Activated T-cell treated with anti-CD3 and anti-CD28 coated beads, Interleukin-2, amount 50 U/mL, for 72 hours (primary cell): ENCODE measurements around the gene SFTPB. TPM values are rescaled to one million over a fixed set of nuclear protein-coding genes. Genes with fewer than 3 reads are reported as not detected.

Source experiments
- ATAC-seq, 2 donors: fragments of 150-1000 bp; cut with Tn5 transposase; replicated peaks in 1 of 2; 2 replicates each; pipeline ENCODE4 v1.10.0; 2021; ENCODE audit warnings: moderate library complexity in 2 of 2, mild to moderate bottlenecking in 1 of 2
- DNase-seq, 2 donors: peaks; one replicate each; pipeline ENCODE4 v3.0.0; 2021 to 2022; ENCODE audit warnings: mixed read lengths in 1 of 2
- H3K27ac Mint-ChIP-seq: one replicate; pipeline ENCODE4 v1.8.0; 2022; ENCODE audit warnings: mild to moderate bottlenecking, moderate library complexity, mixed read lengths
- H3K27me3 Mint-ChIP-seq: one replicate; pipeline ENCODE4 v1.8.0; 2022; ENCODE audit warnings: low read depth, mixed read lengths
- H3K36me3 Mint-ChIP-seq, 2 donors: one replicate each; pipeline ENCODE4 v1.8.0; 2022; ENCODE audit warnings: mixed read lengths in 2 of 2, mild to moderate bottlenecking in 1 of 2; ENCODE audit not compliant: insufficient read depth in 2 of 2
- H3K4me1 Mint-ChIP-seq: one replicate; pipeline ENCODE4 v1.8.0; 2022; ENCODE audit warnings: low read depth, mixed read lengths
- H3K4me3 Mint-ChIP-seq, 2 donors: one replicate each; pipeline ENCODE4 v1.8.0; 2022; ENCODE audit warnings: mild to moderate bottlenecking in 2 of 2, mixed read lengths in 2 of 2, moderate library complexity in 2 of 2
- H3K9me3 Mint-ChIP-seq, 2 donors: one replicate each; pipeline ENCODE4 v1.8.0; 2022; ENCODE audit warnings: mixed read lengths in 2 of 2
- total RNA-seq, 2 donors: library from RNA; stranded (reverse); gene quantifications; one replicate each; pipeline ENCODE4 v1.2.3, GENCODE V29; 2022

SFTPB gene
- total RNA-seq, 2 donors from 2014 or later, result not detected

DNA sequence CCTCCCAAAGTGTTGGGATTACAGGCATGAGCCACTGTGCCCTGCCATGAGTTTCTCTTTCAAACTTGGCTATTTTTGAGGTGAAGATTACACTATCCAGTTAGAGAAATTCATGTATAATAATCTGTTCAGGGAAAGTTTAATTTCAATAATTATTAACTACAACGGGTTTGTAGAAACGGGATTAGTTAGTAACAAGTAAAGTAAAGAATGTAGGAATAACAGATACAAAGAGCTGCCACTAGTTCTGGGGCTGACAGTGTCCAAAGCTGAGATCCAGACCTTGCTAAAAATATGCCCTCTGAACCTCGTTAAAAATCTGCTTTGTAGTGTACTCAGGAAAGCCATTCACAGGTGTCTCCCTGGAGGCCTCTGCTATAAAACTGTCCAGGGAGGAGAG is 16.9 kb downstream of the SFTPB start:
- Mint-ChIP-seq H3K36me3 (peaks cover 9 to 27% of the 10 kb centered on the region in 2 donors), H3K4me3 (no peak overlapping the region), H3K9me3 (no peaks in the 10 kb centered on the region), H3K27me3 (no peaks in the 10 kb centered on the region), H3K27ac (no peak overlapping the region), H3K4me1 (no peaks in the 10 kb centered on the region)
- no peak for ATAC-seq
- no peak for DNase-seq

DNA sequence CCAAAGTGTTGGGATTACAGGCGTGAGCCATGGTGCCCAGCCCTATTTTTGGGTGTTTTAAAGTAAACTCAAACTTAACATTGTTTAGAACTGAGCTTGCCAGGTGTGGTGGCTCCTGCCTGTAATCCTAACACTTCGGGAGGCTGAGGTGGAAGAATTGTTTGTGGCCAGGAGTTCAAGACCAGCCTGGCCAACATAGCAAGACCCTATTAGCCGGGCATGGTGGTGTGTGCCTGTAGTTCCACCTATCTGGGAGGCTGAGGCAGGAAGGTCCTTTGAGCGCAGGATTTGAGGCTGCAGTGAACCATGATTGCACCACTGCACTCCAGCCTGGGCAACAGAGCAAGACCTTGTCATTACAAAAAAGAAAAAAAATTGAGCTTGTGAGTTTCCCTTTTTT is 17.5 kb downstream of the SFTPB start:
- Mint-ChIP-seq H3K27ac (no peak overlapping the region), H3K36me3 (peaks cover 12 to 32% of the 10 kb centered on the region in 2 donors), H3K9me3 (no peaks in the 10 kb centered on the region), H3K4me1 (no peaks in the 10 kb centered on the region), H3K27me3 (no peaks in the 10 kb centered on the region), H3K4me3 (no peak overlapping the region)
- DNase-seq (no peak), ATAC-seq (no peak)

DNA sequence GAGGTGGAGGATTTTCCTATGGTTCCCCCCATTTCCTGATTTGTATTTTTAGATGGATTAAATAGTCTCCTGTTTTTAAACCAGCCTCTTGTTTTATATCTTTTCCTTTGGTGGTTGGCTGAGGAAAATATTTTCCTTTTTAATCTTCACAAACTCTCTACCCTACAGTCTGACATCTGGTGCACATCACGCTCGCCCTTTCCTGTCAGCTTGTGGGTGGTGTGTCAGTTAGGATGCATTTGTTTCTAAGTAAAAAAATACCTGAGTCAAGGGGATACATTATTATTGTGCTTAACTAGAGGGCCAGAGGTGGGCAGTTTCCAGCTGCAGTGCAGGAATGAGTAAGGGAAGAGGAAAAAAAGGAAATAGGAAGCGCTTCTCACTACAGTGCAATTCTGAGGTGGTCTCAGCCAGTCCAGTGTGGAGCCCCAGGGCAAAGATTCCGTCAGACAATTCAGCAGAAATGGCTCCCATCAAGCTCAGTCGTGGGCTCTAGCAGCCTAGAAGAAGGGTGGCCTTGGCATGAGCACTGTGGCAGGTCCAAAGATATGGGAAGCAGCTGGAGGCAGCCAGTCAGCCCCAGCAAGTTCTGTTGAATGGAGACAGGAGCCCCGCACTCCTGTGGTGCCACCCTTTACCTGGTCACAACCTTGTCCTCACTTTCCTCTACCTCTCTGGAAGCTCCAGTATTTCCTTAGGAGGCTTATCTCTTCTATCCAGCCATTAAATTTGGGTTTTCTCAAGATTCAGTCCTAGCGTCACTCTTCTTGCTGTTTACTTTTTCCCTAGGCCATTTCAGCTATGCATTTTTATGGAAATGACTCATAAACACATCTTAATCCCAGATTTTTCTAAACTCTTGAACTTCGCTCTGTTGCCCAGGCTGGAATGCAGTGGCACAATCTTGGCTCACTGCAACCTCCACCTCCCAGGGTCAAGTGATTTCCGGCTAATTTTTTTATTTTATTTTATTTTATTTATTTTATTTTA is 18.5 kb downstream of the SFTPB start:
- DNase-seq (no peak), ATAC-seq (no peak)
- H3K4me3 Mint-ChIP-seq, result no peak overlapping the region
- H3K4me1 Mint-ChIP-seq, result no peaks in the 10 kb centered on the region
- H3K27me3 Mint-ChIP-seq, result no peaks in the 10 kb centered on the region
- H3K36me3 Mint-ChIP-seq, result peaks cover 12 to 32% of the 10 kb centered on the region in 2 donors
- H3K27ac Mint-ChIP-seq, result peak overlapping the region; percentile 58
- H3K9me3 Mint-ChIP-seq, result no peaks in the 10 kb centered on the region

DNA sequence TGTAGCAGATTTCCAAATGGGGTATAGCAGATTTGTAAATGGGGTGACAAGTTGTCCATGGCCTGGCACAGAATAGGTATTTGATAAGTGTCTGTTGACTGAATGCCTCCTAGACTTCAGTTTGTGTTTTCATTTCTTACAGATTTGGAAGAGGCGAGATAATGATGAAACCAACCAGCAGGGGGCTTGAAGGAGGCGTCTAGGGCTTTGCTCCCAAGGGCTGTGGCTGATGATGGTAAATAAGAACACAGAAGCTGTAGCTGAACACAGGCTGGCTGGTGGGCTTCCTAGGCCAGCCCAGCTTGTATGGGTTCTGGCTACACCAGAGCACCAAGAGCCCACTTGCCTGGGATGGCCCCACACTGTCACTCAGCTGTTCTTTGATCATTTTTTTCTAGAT is 19.4 kb downstream of the SFTPB start:
- no peak overlapping the region for H3K27ac Mint-ChIP-seq
- ATAC-seq (peak in 1 of 2 donors; percentile 13), DNase-seq (peak in 1 of 2 donors; percentile 12)
- no peaks in the 10 kb centered on the region for H3K9me3 Mint-ChIP-seq
- no peaks in the 10 kb centered on the region for H3K4me1 Mint-ChIP-seq
- H3K4me3 Mint-ChIP-seq, result no peak overlapping the region
- peaks cover 12 to 36% of the 10 kb centered on the region in 2 donors for H3K36me3 Mint-ChIP-seq
- no peaks in the 10 kb centered on the region for H3K27me3 Mint-ChIP-seq

DNA sequence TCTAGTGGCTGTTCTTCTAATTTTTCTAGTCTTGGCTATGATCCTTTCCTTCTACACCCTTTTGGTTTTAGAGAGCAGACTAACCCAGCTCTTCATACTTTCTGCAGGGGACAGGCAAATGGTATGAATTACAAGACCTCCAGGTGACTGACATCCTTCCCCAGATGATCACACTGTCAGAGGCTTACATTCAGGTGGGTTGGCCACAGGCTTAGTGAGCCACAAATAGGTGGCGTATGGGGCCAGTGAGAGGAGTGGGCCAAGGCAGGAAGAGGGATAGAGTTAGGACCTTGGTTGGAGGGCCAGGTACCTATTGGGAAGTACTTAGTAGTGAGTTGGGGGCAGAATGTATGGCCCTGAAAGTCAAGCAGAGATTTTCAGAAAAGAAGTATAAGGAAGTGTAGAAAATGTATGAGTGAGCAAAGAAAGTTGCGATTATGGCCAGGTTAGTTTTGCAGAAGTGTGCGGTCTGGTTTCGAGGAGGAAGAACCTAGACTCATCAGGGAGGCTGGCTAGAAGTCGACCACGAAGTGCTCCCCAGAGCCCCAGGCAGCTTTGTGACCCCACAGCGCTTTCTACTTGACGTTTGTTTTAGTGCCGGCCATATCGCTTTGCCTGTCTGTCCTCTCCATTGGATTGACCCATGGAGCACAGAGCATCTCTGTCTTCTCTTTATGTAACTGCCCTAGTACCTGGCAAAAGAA is 20.0 kb downstream of the SFTPB start:
- Mint-ChIP-seq H3K27ac (peak overlapping the region; percentile 41), H3K36me3 (peaks cover 12 to 38% of the 10 kb centered on the region in 2 donors), H3K9me3 (no peaks in the 10 kb centered on the region), H3K4me3 (no peak overlapping the region), H3K27me3 (no peaks in the 10 kb centered on the region), H3K4me1 (peaks cover 2% of the 10 kb centered on the region)
- no peak for ATAC-seq
- no peak for DNase-seq

DNA sequence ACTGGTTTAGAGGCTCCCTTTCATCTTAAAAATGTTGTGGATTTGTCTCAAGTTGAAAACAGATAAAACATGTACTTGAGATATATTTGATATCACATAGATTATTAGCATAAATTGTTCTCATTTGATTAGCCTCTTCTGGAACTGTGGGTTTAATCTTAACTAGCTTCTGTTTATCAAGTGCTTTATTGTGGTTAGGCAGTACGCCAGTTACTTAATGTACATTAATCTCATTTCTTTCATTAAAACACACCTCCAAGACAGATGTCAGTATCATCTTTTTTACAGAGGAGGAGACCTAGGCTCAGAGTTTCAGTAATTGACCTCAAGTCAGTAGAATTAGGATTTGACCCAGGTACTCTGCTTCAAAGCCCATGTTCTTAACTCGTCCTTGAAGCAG is 21.8 kb downstream of the SFTPB start:
- Mint-ChIP-seq H3K27ac (peak overlapping the region; percentile 38), H3K4me3 (no peak overlapping the region), H3K9me3 (no peaks in the 10 kb centered on the region), H3K36me3 (peaks cover 19 to 50% of the 10 kb centered on the region in 2 donors), H3K4me1 (peaks cover 13% of the 10 kb centered on the region), H3K27me3 (no peaks in the 10 kb centered on the region)
- DNase-seq (no peak), ATAC-seq (no peak)

DNA sequence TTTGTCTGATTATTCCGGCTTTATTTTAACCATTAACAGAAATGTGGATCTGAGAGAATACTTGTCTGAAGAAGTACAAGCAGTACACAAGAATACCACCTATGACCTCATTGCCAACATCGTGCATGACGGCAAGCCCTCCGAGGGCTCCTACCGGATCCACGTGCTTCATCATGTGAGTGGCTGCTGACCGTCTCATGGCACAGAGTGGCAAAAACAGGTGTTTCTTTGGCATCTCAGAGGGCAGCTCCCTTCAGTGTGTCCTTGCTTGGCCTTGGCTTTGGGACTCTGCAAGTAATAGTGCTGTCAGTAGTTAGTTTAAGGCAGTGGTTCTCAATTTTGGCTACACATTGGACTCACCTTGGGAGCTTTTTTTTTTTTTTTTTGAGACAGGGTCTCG is 23.1 kb downstream of the SFTPB start:
- H3K27me3 Mint-ChIP-seq, result no peaks in the 10 kb centered on the region
- H3K9me3 Mint-ChIP-seq, result no peaks in the 10 kb centered on the region
- peaks cover 22 to 55% of the 10 kb centered on the region in 2 donors for H3K36me3 Mint-ChIP-seq
- no peak for DNase-seq
- no peak overlapping the region for H3K4me3 Mint-ChIP-seq
- peaks cover 13% of the 10 kb centered on the region for H3K4me1 Mint-ChIP-seq
- ATAC-seq, result no peak
- H3K27ac Mint-ChIP-seq, result peak overlapping the region; percentile 38

DNA sequence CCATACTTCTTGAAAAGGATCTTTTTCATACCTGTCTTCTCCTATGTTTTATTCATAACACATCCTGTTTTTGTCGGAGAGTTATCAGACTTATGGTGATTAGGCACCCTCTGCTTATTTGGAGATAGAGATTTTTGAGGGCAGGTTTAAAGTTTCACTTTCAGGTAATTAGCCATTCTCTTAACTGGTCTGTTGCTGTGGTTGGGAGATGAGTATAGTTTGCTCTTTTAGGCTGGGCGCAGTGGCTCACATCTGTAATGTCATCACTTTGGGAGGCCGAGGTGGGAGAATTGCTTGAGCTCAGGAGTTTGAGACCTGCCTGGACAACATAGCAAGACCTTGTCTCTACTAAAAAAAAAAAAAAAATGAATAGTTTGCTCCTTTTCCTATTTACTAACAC is 25.3 kb downstream of the SFTPB start:
- Mint-ChIP-seq H3K9me3 (no peaks in the 10 kb centered on the region), H3K4me3 (peak overlapping the region in 1 of 2 donors; percentile 6), H3K27ac (peak overlapping the region; percentile 16), H3K27me3 (no peaks in the 10 kb centered on the region), H3K36me3 (peaks cover 19 to 42% of the 10 kb centered on the region in 2 donors), H3K4me1 (peaks cover 14% of the 10 kb centered on the region)
- ATAC-seq (peak; percentile 68 to 92), DNase-seq (peak in 1 of 2 donors; percentile 15)

DNA sequence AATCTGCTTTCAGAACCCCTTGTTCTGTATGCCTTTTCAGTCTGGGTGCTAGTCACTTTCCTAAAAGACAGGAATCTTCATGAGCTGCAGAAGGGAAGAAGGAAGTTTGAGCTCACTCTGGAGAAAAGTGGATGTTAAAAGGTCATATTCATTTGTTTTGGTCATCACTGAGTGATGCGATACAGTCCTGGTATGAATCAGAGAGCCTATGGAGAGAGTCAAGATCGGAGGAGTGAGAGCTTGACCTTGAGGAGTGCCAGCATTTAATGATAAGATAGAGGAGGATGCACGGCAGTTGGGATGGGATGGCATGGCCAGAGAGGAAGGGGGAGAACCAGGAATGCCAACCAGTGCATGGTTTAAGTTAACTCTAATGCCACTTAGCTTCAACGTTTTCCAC is 32.4 kb downstream of the SFTPB start:
- Mint-ChIP-seq H3K36me3 (peaks cover 14 to 28% of the 10 kb centered on the region in 2 donors), H3K9me3 (no peaks in the 10 kb centered on the region), H3K27me3 (no peaks in the 10 kb centered on the region), H3K4me3 (no peak overlapping the region), H3K27ac (no peak overlapping the region), H3K4me1 (peaks cover 8% of the 10 kb centered on the region)
- DNase-seq, result no peak
- no peak for ATAC-seq

DNA sequence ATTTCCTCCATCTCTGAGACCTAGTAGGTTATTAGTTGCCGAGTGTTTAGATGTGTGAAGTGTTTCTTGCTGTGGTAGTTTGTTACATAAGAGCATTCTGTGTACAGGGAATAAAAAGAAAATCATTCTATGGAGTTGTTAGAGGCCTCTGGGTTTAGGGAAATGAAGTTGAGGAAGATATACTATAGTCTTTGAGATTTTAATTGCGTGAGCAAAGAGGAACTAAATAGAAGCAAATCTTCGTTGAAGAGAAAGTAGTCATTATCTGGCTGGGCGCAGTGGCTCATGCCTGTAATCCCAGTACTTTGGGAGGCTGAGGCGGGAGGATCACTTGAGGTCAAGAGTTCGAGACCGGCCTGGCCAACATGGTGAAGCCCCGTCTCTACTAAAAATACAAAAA is 33.0 kb downstream of the SFTPB start:
- Mint-ChIP-seq H3K27ac (peak overlapping the region; percentile 56), H3K4me3 (no peak overlapping the region), H3K9me3 (no peaks in the 10 kb centered on the region), H3K27me3 (no peaks in the 10 kb centered on the region), H3K36me3 (peaks cover 13 to 26% of the 10 kb centered on the region in 2 donors), H3K4me1 (peaks cover 8% of the 10 kb centered on the region)
- ATAC-seq (no peak), DNase-seq (no peak)

DNA sequence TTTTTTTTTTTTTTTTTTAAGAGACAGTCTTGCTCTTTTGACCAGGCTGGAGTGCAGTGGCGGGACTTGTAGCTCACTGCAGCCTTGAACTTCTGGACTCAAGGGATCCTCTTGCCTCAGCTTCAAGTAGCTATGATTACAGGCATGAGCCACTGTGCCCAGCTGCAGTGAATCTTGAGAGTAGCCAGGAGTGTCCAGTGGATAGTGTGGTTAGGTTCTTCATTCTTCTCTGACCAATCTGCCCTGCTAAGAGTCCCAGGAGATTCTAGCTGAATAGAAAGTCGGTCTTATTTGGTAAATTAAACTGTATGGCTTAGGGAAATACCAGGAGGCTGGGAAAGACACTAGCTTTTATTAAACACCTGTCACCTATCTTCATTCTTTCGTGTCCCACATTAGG is 36.7 kb downstream of the SFTPB start:
- H3K27ac Mint-ChIP-seq, result no peak overlapping the region
- no peak for DNase-seq
- no peaks in the 10 kb centered on the region for H3K9me3 Mint-ChIP-seq
- H3K27me3 Mint-ChIP-seq, result no peaks in the 10 kb centered on the region
- ATAC-seq, result no peak
- no peak overlapping the region for H3K4me3 Mint-ChIP-seq
- peaks cover 19% of the 10 kb centered on the region for H3K4me1 Mint-ChIP-seq
- peaks cover 9 to 23% of the 10 kb centered on the region in 2 donors for H3K36me3 Mint-ChIP-seq

DNA sequence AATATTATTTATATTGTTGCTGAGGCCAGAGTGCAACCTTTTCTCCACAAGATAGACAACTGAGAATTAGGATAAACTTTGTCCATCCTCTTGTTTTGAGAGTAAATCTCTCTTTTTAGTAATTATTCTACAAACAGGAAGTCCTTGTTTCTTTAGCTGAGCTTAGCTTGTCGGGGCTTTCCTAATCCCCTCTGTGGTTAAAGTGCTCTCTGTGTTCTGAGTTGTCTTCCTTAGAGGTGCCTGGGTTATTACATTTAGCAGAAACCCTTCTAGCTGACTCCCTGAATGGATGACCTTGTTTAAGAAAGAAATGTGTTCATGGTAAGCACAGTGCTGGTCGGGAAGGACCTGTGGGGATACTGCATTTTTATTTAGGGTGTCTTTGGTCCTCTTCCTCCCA is 39.3 kb downstream of the SFTPB start:
- peak overlapping the region; percentile 95 for H3K27ac Mint-ChIP-seq
- no peaks in the 10 kb centered on the region for H3K9me3 Mint-ChIP-seq
- H3K4me3 Mint-ChIP-seq, result peak overlapping the region in 1 of 2 donors; percentile 74
- H3K4me1 Mint-ChIP-seq, result peaks cover 19% of the 10 kb centered on the region
- no peak for DNase-seq
- H3K36me3 Mint-ChIP-seq, result peaks cover 9 to 34% of the 10 kb centered on the region in 2 donors
- ATAC-seq, result peak; percentile 74 to 96
- H3K27me3 Mint-ChIP-seq, result no peaks in the 10 kb centered on the region

DNA sequence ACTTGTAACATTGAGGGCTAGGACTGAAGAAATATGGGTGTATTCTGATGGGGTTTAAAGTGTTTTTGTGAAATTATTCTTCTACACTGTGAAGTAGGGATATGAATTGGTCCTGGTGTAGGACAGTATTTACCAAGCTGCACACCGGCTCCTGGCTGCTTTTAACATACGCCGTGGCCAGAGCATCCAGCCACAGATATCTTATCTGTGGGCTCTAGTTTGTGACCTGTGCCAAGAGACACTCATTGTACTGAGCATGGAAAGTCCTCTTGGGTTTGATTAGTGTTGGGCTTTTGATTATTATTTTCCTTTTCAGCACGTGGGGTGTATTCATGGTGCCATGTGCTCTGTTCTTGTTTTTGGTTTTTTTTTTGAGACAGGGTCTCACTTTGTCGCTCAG is 44.0 kb downstream of the SFTPB start:
- H3K27me3 Mint-ChIP-seq, result no peaks in the 10 kb centered on the region
- H3K36me3 Mint-ChIP-seq, result peaks cover 12 to 35% of the 10 kb centered on the region in 2 donors
- H3K4me1 Mint-ChIP-seq, result peaks cover 16% of the 10 kb centered on the region
- peak overlapping the region; percentile 34 for H3K27ac Mint-ChIP-seq
- no peaks in the 10 kb centered on the region for H3K9me3 Mint-ChIP-seq
- DNase-seq, result no peak
- no peak for ATAC-seq
- no peak overlapping the region for H3K4me3 Mint-ChIP-seq
